Right lobe of liver (tissue), 6 donors: ENCODE measurements around the gene EPS8. TPM values are rescaled to one million over a fixed set of nuclear protein-coding genes. Genes with fewer than 3 reads are reported as not detected.
A peak's percentile ranks its signal among the peaks of the same experiment; 100 is the strongest.

Source experiments
- ATAC-seq, 4 donors: fragments of 200-7000 bp; cut with Tn5 transposase; one replicate each; pipeline ENCODE4 v1.9.1; 2020; ENCODE audit warnings: mild to moderate bottlenecking in 4 of 4, moderate library complexity in 4 of 4
- DNase-seq, 3 donors: peaks; one replicate each; pipeline ENCODE4 v3.0.0-alpha.2; 2020
- H3K27ac ChIP-seq, 3 donors: fragments of 200-600 bp; one replicate each; pipeline ENCODE4 v1.8.0; 2022
- H3K27me3 ChIP-seq, 2 donors: fragments of 200-600 bp; one replicate each; pipeline ENCODE4 v1.8.0; 2022
- H3K36me3 ChIP-seq, 4 donors: fragments of 200-600 bp; sonication (generic) in 1 of 4; one replicate each; pipeline versions ENCODE4 v1.5.1 to v1.8.0; 2017 to 2022; ENCODE audit warnings: control low read depth in 1 of 4
- H3K4me1 ChIP-seq, 4 donors: fragments of 200-600 bp; sonication (generic) in 1 of 4; one replicate each; pipeline versions ENCODE4 v1.5.1 to v1.8.0; 2017 to 2022; ENCODE audit warnings: control low read depth in 1 of 4
- H3K4me3 ChIP-seq, 3 donors: fragments of 200-600 bp; one replicate each; pipeline ENCODE4 v1.8.0; 2022
- H3K9me3 ChIP-seq, 4 donors: fragments of 200-600 bp; sonication (generic) in 1 of 4; one replicate each; pipeline versions ENCODE4 v1.5.1 to v1.8.0; 2017 to 2022; ENCODE audit warnings: control low read depth in 1 of 4
- POLR2A ChIP-seq: fragments of 450-650 bp; IDR thresholded peaks from one replicate; pipeline ENCODE4 v1.6.1; 2017; ENCODE audit warnings: antibody characterized with exemption, mild to moderate bottlenecking
- WGBS: methylation state at CpG from one replicate; pipeline ENCODE4 v1.1.6; 2018; ENCODE audit warnings: low coverage, low lambda C conversion rate; ENCODE audit not compliant: insufficient coverage; ENCODE audit errors: missing lambda C conversion rate; 5-methylcytosine and 5-hydroxymethylcytosine counted together
- intact Hi-C, 2 donors: fragments of 100-400 bp; cut with DNase I; formaldehyde crosslinking; loops; one replicate each; pipeline versions ENCODE4 v1.11.2 to v1.14.1; 2022
- total RNA-seq, 6 experiments: library from RNA; depleted of rRNA in 2 of 6; stranded (reverse); fragments of >200 nt in 2 of 6; fragmentation: NEBNext Ultra II Directional in 3 of 6; extraction: Animal tissue kit (Norgen Biotek cat#: 25700) in 3 of 6; gene quantifications; one replicate each; pipeline versions ENCODE4 v1.1.0 to v1.2.4, GENCODE V29; 2016 to 2023
- TF ChIP-seq, protein P1 (sequence below), 4 donors: fragments of 200-600 bp in 3 of 4; fragments of 450-650 bp in 1 of 4; IDR thresholded peaks; one replicate each; pipeline versions ENCODE4 v1.5.1 to v1.8.0; 2016 to 2022; ENCODE audit warnings: antibody characterized with exemption in 4 of 4, mild to moderate bottlenecking in 2 of 4
- donor health status: DM: no; HTN: yes; CAD: no.
- donor health status: DM: no; HTN: no; CAD: no.
- donor health status: DM: no; HTN: no; CAD: no.
- donor health status: DM: no; HTN: yes; CAD: no.
- donor health status: DM: no; HTN: yes; CAD: no.

The EPS8 gene
- total RNA-seq, 6 experiments from 2014 or later = 21.3 to 44.8 (median 28.2) TPM

DNA sequence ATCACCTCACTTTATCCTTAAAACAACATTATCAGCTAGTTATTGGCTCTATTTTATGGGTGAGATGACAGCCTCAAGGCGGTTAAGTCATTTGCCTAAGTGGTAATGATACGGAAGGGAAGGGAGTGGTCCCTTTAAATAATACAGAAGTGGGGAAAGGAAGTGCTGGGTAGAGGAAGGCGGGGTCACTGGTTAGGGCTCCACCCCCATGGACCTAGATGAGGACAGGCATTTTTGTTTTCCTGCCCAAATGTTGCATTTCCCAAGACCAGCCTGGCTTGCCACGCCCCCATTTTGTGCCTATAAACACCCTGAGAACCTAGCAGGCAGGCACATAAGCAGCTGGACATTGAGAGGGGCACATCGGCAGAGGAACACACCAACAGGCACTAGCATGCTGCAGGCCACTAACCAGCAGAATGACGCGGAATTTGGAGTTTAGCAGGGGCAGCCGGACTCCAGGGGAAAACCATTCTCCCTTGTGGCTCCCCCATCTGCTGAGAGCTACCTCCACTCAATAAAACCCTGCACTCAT is 100.9 kb downstream of the EPS8 start:
- WGBS = 73% methylated on average over 3 of the region's 8 CpGs
- Histone ChIP-seq H3K27ac (peak overlapping the region in 2 of 3 donors; percentile 41 to 45), H3K36me3 (no peaks in the 10 kb centered on the region), H3K4me1 (peaks cover 0 to 41% (median 11%) of the 10 kb centered on the region in 4 donors), H3K4me3 (no peak overlapping the region), H3K27me3 (no peaks in the 10 kb centered on the region), H3K9me3 (no peaks in the 10 kb centered on the region)
- TF ChIP-seq, protein P1, sequence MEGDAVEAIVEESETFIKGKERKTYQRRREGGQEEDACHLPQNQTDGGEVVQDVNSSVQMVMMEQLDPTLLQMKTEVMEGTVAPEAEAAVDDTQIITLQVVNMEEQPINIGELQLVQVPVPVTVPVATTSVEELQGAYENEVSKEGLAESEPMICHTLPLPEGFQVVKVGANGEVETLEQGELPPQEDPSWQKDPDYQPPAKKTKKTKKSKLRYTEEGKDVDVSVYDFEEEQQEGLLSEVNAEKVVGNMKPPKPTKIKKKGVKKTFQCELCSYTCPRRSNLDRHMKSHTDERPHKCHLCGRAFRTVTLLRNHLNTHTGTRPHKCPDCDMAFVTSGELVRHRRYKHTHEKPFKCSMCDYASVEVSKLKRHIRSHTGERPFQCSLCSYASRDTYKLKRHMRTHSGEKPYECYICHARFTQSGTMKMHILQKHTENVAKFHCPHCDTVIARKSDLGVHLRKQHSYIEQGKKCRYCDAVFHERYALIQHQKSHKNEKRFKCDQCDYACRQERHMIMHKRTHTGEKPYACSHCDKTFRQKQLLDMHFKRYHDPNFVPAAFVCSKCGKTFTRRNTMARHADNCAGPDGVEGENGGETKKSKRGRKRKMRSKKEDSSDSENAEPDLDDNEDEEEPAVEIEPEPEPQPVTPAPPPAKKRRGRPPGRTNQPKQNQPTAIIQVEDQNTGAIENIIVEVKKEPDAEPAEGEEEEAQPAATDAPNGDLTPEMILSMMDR (IDR thresholded peaks at IDR 0.05) = no peak
- peak; percentile 55 for TF ChIP-seq POLR2A
- DNase-seq (peak in 1 of 3 donors; percentile 45), ATAC-seq (peak; percentile 41 to 61 (median 54))
- intact Hi-C loops = no loop called here

DNA sequence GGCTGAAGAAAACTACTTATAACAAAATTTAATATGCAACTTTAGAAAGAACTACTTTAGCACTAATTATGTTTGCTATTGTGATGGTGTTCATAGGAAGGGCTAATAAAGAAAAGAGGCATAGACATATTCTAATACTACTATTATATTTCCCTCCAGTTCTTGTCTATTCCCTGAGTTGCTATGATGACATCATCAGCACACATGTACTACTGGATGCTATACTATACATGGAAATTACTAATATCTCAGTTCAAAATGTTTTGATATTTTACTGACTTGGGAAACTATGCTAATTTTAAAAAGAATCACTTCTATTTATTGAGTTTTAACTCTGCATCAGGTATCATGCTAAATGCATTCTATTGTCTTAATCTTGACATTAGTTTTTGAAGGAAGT is 101.6 kb downstream of the EPS8 start:
- intact Hi-C loops = no loop called here
- TF ChIP-seq POLR2A = no peak
- TF ChIP-seq, protein P1 (IDR thresholded peaks at IDR 0.05) = no peak
- no peak overlapping the region for H3K27ac ChIP-seq
- no peaks in the 10 kb centered on the region for H3K27me3 ChIP-seq
- H3K4me1 ChIP-seq = peaks cover 0 to 41% (median 11%) of the 10 kb centered on the region in 4 donors
- H3K9me3 ChIP-seq = no peaks in the 10 kb centered on the region
- H3K36me3 ChIP-seq = no peaks in the 10 kb centered on the region
- ATAC-seq = no peak
- DNase-seq = no peak
- H3K4me3 ChIP-seq = no peak overlapping the region

DNA sequence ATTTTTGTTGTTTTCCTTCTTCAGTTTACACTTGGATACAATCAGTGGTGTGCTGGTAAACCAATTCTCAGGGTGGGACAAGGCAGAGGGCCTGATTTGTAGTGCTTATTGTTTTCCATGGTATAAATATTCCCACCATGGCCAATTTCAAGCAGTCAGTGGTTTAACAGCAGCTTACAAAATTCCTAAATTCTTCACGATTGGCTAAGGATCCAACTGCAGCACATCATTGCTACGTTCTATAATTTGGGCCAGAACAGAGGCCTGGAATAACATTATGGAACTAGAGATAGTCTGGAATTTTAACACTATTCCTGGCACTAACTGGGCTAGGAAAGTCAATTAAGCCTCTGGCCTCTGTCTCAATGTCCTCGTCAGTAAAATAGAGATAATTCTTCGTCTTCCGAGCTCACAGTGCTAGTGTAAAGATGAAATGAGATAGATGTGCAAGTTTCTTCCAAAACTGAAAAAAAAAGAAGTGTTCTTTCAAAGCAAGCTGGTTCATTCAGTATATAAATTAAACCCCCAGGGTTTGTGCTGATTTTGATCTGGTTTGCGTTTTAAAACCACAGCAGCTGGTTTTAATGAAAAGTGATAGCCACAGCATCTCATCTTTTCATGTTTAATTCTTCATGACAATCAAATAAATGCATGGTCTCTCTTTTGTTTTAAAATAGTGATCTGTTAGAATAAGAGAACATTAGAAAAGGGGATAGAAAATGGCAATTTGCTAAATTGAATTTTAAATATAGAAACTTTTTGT is 104.1 kb downstream of the EPS8 start:
- DNase-seq (no peak), ATAC-seq (no peak)
- 81% methylated on average over 6 of the region's 6 CpGs for WGBS
- H3K27ac ChIP-seq = no peak overlapping the region
- no peaks in the 10 kb centered on the region for H3K9me3 ChIP-seq
- no peak overlapping the region for H3K4me3 ChIP-seq
- H3K4me1 ChIP-seq = peaks cover 0 to 22% (median 7%) of the 10 kb centered on the region in 4 donors
- no peaks in the 10 kb centered on the region for H3K36me3 ChIP-seq
- TF ChIP-seq POLR2A = no peak
- TF ChIP-seq, protein P1 (IDR thresholded peaks at IDR 0.05) = no peak
- intact Hi-C loops = no loop called here
- no peaks in the 10 kb centered on the region for H3K27me3 ChIP-seq

DNA sequence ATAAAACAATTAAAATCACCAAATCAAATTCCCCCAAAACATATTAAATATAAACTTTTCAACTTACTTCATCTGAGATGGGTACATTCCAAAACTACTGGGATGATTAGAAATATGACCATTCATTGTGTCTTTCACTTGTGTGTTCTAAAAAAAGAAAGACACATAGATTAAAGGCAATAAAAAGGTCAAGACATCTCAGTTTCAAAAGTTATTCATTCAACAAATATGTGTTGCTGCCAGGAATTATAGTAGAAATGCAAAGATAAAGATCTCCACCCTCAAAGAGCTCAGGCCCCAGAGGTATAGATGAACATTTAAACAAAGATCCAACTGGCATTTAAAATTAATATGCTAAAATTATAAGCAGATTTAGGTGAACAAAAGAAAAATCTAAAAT is 106.4 kb downstream of the EPS8 start:
- Histone ChIP-seq H3K27me3 (no peaks in the 10 kb centered on the region), H3K27ac (no peak overlapping the region), H3K36me3 (no peaks in the 10 kb centered on the region), H3K9me3 (no peaks in the 10 kb centered on the region), H3K4me1 (no peaks in the 10 kb centered on the region), H3K4me3 (no peak overlapping the region)
- TF ChIP-seq, protein P1 (IDR thresholded peaks at IDR 0.05) = no peak
- TF ChIP-seq POLR2A = no peak
- intact Hi-C loops = no loop called here
- DNase-seq (no peak), ATAC-seq (no peak)
